ENCODE results near the gene VSIG4.

The VSIG4 gene

DNA sequence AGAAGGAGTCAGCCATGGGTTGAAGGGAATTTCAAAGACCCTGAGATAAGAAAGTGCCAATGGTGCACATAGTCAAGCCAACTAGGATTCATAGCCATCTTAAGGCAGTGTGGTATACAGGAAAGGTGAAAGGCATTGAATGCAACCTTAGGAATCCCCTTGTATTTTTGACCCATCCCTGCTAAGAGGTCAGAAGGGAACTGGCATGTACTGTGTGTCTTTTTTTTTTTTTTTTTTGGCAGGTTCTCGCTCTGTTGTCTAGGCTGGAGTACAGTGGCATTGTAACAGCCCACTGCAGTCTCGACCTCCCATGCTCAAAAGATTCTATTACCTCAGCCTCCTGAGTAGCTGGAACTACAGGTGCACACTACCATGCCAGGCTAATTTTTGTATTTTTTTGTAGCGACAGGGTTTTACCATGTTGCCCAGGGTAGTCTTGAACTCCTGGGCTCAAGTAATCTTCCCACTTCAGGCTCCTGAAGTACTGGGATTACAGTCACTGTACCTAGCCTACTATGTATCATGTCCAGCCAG, 40.8 kb downstream of the VSIG4 start:
- no peak for DNase-seq
- H3K9me3 Mint-ChIP-seq: peaks cover 32% of the 10 kb centered on the region
- no peak overlapping the region for H3K4me3 Mint-ChIP-seq
- H3K4me1 Mint-ChIP-seq: no peaks in the 10 kb centered on the region
- H3K36me3 Mint-ChIP-seq (ENCODE audit: low read depth): no peaks in the 10 kb centered on the region
- H3K27me3 Mint-ChIP-seq (ENCODE audit: low read depth, poor library complexity): peaks cover 3% of the 10 kb centered on the region
- TF ChIP-seq, protein P1, sequence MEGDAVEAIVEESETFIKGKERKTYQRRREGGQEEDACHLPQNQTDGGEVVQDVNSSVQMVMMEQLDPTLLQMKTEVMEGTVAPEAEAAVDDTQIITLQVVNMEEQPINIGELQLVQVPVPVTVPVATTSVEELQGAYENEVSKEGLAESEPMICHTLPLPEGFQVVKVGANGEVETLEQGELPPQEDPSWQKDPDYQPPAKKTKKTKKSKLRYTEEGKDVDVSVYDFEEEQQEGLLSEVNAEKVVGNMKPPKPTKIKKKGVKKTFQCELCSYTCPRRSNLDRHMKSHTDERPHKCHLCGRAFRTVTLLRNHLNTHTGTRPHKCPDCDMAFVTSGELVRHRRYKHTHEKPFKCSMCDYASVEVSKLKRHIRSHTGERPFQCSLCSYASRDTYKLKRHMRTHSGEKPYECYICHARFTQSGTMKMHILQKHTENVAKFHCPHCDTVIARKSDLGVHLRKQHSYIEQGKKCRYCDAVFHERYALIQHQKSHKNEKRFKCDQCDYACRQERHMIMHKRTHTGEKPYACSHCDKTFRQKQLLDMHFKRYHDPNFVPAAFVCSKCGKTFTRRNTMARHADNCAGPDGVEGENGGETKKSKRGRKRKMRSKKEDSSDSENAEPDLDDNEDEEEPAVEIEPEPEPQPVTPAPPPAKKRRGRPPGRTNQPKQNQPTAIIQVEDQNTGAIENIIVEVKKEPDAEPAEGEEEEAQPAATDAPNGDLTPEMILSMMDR (IDR thresholded peaks at IDR 0.05): no peak
- no peak overlapping the region for H3K27ac Mint-ChIP-seq

- TF ChIP-seq, protein P1 (IDR thresholded peaks at IDR 0.05): no peak
- H3K9me3 Mint-ChIP-seq: peaks cover 42% of the 10 kb centered on the region
- H3K36me3 Mint-ChIP-seq (ENCODE audit: low read depth): no peaks in the 10 kb centered on the region
- H3K4me3 Mint-ChIP-seq: no peak overlapping the region
- peak overlapping the region; percentile 85 for H3K27ac Mint-ChIP-seq
- DNase-seq: no peak
- no peaks in the 10 kb centered on the region for H3K4me1 Mint-ChIP-seq
- H3K27me3 Mint-ChIP-seq (ENCODE audit: low read depth, poor library complexity): peaks cover 3% of the 10 kb centered on the region
Observed at GRCh38 chrX:65997978-65998717, 41.7 kb downstream of the VSIG4 start.

- DNase-seq: no peak
- TF ChIP-seq, protein P1 (IDR thresholded peaks at IDR 0.05): no peak
- Mint-ChIP-seq H3K36me3 (ENCODE audit: low read depth) (no peaks in the 10 kb centered on the region), H3K27ac (no peak overlapping the region), H3K9me3 (peaks cover 45% of the 10 kb centered on the region), H3K4me1 (no peaks in the 10 kb centered on the region), H3K4me3 (no peak overlapping the region), H3K27me3 (ENCODE audit: low read depth, poor library complexity) (peaks cover 3% of the 10 kb centered on the region)
Observed at GRCh38 chrX:65994519-65995506, 45.1 kb downstream of the VSIG4 start.

- Mint-ChIP-seq H3K9me3 (peaks cover 42% of the 10 kb centered on the region), H3K27me3 (ENCODE audit: low read depth, poor library complexity) (peaks cover under 1% of the 10 kb centered on the region), H3K4me1 (no peaks in the 10 kb centered on the region), H3K4me3 (no peak overlapping the region), H3K36me3 (ENCODE audit: low read depth) (no peaks in the 10 kb centered on the region), H3K27ac (no peak overlapping the region)
- TF ChIP-seq, protein P1 (IDR thresholded peaks at IDR 0.05): no peak
- DNase-seq: no peak
Observed at GRCh38 chrX:65993915-65994460, 45.9 kb downstream of the VSIG4 start.

GRCh38 chrX:65993332-65993731, 46.5 kb downstream of the VSIG4 start:
- Mint-ChIP-seq H3K4me3 (no peak overlapping the region), H3K27ac (no peak overlapping the region), H3K36me3 (ENCODE audit: low read depth) (no peaks in the 10 kb centered on the region), H3K9me3 (peaks cover 37% of the 10 kb centered on the region), H3K27me3 (ENCODE audit: low read depth, poor library complexity) (no peaks in the 10 kb centered on the region), H3K4me1 (no peaks in the 10 kb centered on the region)
- no peak for DNase-seq
- TF ChIP-seq, protein P1 (IDR thresholded peaks at IDR 0.05): no peak

Measured in nephron progenitor cell (in vitro differentiated cells).